HepG2 (cell line): ENCODE results near the gene CDK13.
"Not testable (repeated sequence)": the region's sequence is repeated elsewhere in the genome, so short reads cannot be mapped to it uniquely, and the experiment has no call there.

Experiments used
- EHMT2 ChIP-seq: fragments of 200-600 bp; sonication (generic); IDR thresholded peaks from 2 replicates; pipeline ENCODE4 v1.7.0; 2017; ENCODE audit warnings: antibody characterized with exemption, low read depth, low read length, borderline replicate concordance
- EP300 ChIP-seq, 3 experiments: sonication (generic) in 1 of 3; formaldehyde crosslinking in 1 of 3; IDR thresholded peaks; 2 replicates each; pipeline versions ENCODE4 v1.5.1 to v1.6.1; 2011 to 2020; ENCODE audit warnings: low read depth in 2 of 3, low read length in 2 of 3, borderline replicate concordance in 1 of 3, improper control_type of control experiment in 1 of 3, mild to moderate bottlenecking in 1 of 3, missing genetic modification reagents in 1 of 3, moderate library complexity in 1 of 3
- GLI4 ChIP-seq: sonication (generic); formaldehyde crosslinking; IDR thresholded peaks from 2 replicates; pipeline ENCODE4 v1.5.1; 2020; ENCODE audit warnings: missing genetic modification reagents, mild to moderate bottlenecking, moderate library complexity, borderline replicate concordance
- HNRNPL ChIP-seq: fragments of 200-400 bp; formaldehyde crosslinking; IDR thresholded peaks from 2 replicates; pipeline ENCODE4 v1.6.1; 2017; ENCODE audit warnings: mild to moderate bottlenecking, low read depth, low read length
- LCORL ChIP-seq, 2 experiments: fragments of 450-650 bp in 1 of 2; sonication (generic) in 1 of 2; formaldehyde crosslinking in 1 of 2; IDR thresholded peaks; 2 replicates each; pipeline versions ENCODE4 v1.5.0 to v1.6.1; 2017 to 2020; ENCODE audit warnings: antibody characterized with exemption in 1 of 2, missing genetic modification reagents in 1 of 2
- RFX1 ChIP-seq: fragments of 450-650 bp; IDR thresholded peaks from 2 replicates; pipeline ENCODE4 v1.6.1; 2017
- STAG1 ChIP-seq: sonication (generic); formaldehyde crosslinking; IDR thresholded peaks from 2 replicates; pipeline ENCODE4 v1.4.0; 2020; ENCODE audit warnings: missing genetic modification reagents
- ZNF18 ChIP-seq: sonication (generic); formaldehyde crosslinking; IDR thresholded peaks from 2 replicates; pipeline ENCODE4 v1.8.0; 2022; ENCODE audit warnings: mild to moderate bottlenecking, missing genetic modification reagents; ENCODE audit not compliant: insufficient replicate concordance
- ZNF446 ChIP-seq: sonication (generic); formaldehyde crosslinking; IDR thresholded peaks from 2 replicates; pipeline ENCODE4 v1.5.0; 2020; ENCODE audit warnings: mild to moderate bottlenecking, missing genetic modification reagents
- ZNF609 ChIP-seq: sonication (generic); formaldehyde crosslinking; IDR thresholded peaks from 2 replicates; pipeline ENCODE4 v1.4.0; 2020; ENCODE audit warnings: mild to moderate bottlenecking, missing genetic modification reagents, borderline replicate concordance
- ZNF724P ChIP-seq: sonication (generic); formaldehyde crosslinking; IDR thresholded peaks from 2 replicates; pipeline ENCODE4 v1.8.0; 2022; ENCODE audit warnings: missing genetic modification reagents, borderline replicate concordance
- TF ChIP-seq, protein P1 (sequence below): sonication (generic); formaldehyde crosslinking; IDR thresholded peaks from 2 replicates; pipeline ENCODE4 v1.5.0; 2020; ENCODE audit warnings: mild to moderate bottlenecking, missing genetic modification reagents, moderate library complexity

DNA sequence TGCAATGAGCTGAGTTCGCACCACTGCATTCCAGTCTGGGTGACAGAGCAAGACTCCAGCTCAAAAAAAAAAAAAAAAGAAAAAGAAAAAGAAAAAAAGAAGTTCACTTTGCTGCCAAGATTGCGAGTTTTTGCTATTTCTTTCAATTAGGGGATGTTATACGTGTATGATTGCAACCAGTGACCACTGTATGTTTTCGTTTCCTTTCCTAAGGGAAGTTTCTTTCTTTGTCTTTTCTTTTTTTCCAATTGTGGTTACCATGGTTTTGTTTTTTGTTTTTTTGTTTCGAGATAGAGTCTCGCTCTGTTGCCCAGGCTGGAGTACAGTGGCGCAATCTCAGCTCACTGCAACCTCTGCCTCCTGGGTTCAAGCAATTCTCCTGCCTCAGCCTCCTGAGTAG, 168.1 kb downstream of the CDK13 start:
- not testable (repeated sequence) for TF ChIP-seq ZNF609 (CRISPR knock-in tag); ZNF18 (CRISPR knock-in tag); ZNF724P (CRISPR knock-in tag); HNRNPL; GLI4; LCORL (IDR thresholded peaks at IDR 0.05); LCORL (CRISPR knock-in tag; IDR thresholded peaks at IDR 0.05); ZNF446 (CRISPR knock-in tag); EP300 (IDR thresholded peaks at IDR 0.05; ENCODE audit: low read depth in 2 of 2, low read length in 2 of 2); EP300 (CRISPR knock-in tag; IDR thresholded peaks at IDR 0.05; ENCODE audit: borderline replicate concordance); RFX1; STAG1 (CRISPR knock-in tag); EHMT2
- TF ChIP-seq, protein P1, sequence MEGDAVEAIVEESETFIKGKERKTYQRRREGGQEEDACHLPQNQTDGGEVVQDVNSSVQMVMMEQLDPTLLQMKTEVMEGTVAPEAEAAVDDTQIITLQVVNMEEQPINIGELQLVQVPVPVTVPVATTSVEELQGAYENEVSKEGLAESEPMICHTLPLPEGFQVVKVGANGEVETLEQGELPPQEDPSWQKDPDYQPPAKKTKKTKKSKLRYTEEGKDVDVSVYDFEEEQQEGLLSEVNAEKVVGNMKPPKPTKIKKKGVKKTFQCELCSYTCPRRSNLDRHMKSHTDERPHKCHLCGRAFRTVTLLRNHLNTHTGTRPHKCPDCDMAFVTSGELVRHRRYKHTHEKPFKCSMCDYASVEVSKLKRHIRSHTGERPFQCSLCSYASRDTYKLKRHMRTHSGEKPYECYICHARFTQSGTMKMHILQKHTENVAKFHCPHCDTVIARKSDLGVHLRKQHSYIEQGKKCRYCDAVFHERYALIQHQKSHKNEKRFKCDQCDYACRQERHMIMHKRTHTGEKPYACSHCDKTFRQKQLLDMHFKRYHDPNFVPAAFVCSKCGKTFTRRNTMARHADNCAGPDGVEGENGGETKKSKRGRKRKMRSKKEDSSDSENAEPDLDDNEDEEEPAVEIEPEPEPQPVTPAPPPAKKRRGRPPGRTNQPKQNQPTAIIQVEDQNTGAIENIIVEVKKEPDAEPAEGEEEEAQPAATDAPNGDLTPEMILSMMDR (CRISPR knock-in tag): not testable (repeated sequence)
